ENCODE measurements around the gene KCNQ1.

KCNQ1 gene

GRCh38 chr11:2779499-2779980 is 334.7 kb downstream of the KCNQ1 start:
- no peak for DNase-seq (ENCODE audit: low read depth)
- H3K4me3 ChIP-seq (ENCODE audit: low read depth, low read length): no peak overlapping the region

DNA sequence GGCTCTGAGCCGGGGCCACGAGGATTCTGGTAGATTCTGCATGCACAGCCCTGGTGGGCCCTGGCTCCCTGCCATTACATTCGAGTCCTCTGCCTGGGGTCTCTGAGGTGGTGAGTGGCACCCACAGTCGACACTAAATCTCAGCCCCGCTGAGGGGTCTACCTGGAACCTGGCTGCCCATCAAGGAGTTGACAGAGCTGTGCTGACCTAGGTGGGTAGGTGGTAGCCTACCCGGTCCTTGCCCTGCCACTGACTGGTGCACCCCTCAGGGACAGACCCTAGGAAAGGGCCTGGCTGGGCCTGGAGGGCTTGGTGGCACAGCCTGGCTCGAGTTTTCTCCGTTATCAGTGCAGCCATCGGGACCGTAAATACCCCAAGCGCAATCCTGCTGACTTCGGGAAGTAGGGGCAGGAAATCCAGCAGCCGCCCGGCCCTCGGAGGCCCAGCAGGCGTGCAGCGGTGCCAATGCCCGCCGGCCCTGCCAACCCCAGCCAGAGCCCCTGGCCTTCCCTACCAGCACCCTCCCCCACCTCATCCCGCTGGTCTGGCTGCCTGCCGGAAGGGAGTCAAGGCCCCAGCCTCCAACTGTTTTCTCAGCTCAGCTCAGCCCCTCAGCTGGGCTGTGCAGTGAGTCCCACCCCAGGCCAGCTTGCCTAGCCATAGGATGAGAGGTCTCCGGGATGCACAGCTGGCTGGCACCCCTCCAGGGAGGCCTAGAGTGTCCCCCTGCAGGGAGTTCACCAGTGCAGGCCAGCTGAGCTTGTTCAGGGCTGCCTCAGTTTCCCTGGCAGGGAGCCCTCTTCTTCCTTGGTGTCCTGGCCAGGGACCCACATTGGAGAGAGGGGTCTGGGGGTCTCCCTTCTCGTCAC is 335.4 kb downstream of the KCNQ1 start:
- H3K4me3 ChIP-seq (ENCODE audit: low read depth, low read length): no peak overlapping the region
- DNase-seq (ENCODE audit: low read depth): no peak

DNA sequence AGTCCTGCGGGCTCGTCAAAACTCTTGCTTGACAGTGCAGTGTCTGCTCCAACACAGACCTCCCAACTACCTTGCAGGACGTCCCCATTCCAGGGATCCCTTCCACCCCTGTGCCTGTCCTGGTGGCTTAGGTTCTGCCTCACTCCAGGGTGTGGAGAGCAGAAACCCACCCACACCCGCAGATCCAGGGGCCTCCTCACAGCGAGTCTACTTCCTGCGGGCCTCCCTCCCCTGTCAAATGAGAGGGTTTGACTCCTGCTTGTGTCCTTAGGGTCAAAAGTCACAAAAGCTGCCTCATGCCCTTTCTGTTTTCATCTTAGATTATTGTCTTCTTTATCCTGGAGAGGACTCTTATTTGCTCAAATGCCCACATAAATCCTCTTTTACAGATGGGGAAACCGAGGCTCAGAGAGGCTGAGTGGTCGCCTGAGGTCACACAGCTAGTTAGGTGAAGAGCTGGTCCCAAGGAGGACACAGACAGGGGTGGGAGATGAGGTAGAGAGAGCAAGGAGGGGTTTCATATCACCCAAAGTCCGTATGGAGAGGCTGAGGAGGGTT is 336.1 kb downstream of the KCNQ1 start:
- no peak overlapping the region for H3K4me3 ChIP-seq (ENCODE audit: low read depth, low read length)
- no peak for DNase-seq (ENCODE audit: low read depth)

DNA sequence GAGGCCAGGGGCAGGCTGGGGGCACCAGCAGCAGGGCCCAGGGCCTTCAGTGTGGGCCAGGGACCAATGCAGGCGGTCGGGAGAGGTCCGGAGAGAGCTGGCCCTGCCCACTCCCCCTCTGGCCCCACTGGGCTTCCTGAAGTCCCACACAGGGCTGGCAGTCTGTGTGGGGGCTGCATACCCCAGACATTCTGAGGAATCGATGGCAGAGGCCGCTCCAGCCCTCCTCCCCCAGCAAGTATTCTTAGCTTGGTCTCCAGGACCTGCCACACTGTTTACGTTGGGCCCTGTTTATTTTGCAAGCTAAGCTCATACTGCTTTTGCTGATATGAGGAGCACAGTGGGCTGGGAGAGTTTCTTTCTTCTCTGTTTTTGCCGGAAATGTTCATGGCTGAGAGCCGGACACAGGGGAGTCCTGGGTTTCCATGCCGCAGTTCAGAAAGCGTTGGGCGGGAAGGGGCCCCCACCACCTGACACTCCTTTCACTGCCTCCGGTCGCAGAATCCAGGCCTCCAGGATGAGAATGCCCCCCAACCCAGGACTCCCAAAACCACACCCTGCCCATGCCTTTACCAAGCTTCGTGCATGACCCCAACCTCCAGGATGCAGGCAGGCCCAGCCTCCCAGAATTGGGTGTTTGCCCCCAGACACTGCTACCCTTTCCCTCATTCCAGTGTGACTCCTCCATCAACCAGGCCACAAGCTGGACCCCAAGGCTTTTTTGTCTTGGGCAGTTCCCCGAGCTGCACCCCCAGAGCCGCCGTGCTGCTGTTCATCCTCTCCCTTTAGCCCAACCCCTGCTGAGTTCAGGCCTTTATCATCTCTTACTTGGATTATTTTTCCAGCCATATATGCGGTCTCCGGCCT is 336.8 kb downstream of the KCNQ1 start:
- no peak for DNase-seq (ENCODE audit: low read depth)
- H3K4me3 ChIP-seq (ENCODE audit: low read depth, low read length): no peak overlapping the region

DNA sequence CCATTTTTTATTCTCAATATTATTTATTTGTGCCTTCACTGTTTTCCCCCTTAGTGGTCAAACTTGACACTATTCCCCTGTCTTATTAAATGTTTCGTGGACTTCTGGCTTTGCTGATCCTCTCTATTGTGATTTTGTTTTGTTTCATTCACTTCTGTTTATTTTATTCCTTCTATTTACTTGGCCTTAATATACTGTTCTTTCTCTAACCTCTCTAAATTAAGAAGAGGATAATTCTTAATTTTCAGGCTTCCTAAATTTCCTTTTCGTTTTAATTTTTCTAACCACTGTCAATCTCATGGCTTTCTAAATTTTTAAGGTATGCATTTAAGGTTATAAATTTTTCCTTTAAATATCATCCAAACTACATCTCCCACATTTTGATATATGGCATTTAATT is 338.0 kb downstream of the KCNQ1 start:
- DNase-seq (ENCODE audit: low read depth): no peak
- no peak overlapping the region for H3K4me3 ChIP-seq (ENCODE audit: low read depth, low read length)

DNA sequence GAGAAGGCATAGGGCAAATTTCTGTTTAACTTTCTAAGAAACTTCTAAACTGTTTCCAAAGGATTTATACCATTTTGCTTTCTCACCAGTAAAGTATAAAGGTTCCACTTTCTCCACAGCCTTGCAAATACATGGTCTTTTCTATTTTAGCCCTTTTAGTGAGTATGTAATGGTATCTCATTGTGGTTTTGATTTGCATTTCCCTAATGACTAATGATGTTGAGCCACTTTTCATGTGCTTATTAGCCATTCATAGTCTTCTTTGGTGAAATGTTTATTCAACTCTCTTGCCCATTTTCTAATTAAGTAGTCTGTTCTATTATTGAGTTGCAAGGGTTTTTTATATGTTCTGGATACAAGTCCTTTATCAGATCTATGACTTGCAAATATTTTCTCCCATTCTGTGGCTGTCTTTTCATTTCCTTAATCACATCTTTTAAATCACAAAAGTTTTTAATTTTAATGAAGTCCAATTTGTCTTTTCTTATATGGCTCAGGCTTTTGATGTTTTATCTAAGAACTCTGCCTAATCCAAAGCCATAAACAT is 338.8 kb downstream of the KCNQ1 start:
- no peak overlapping the region for H3K4me3 ChIP-seq (ENCODE audit: low read depth, low read length)
- no peak for DNase-seq (ENCODE audit: low read depth)

GRCh38 chr11:2787816-2788167 is 343.0 kb downstream of the KCNQ1 start:
- no peak for DNase-seq (ENCODE audit: low read depth)
- no peak overlapping the region for H3K4me3 ChIP-seq (ENCODE audit: low read depth, low read length)

DNA sequence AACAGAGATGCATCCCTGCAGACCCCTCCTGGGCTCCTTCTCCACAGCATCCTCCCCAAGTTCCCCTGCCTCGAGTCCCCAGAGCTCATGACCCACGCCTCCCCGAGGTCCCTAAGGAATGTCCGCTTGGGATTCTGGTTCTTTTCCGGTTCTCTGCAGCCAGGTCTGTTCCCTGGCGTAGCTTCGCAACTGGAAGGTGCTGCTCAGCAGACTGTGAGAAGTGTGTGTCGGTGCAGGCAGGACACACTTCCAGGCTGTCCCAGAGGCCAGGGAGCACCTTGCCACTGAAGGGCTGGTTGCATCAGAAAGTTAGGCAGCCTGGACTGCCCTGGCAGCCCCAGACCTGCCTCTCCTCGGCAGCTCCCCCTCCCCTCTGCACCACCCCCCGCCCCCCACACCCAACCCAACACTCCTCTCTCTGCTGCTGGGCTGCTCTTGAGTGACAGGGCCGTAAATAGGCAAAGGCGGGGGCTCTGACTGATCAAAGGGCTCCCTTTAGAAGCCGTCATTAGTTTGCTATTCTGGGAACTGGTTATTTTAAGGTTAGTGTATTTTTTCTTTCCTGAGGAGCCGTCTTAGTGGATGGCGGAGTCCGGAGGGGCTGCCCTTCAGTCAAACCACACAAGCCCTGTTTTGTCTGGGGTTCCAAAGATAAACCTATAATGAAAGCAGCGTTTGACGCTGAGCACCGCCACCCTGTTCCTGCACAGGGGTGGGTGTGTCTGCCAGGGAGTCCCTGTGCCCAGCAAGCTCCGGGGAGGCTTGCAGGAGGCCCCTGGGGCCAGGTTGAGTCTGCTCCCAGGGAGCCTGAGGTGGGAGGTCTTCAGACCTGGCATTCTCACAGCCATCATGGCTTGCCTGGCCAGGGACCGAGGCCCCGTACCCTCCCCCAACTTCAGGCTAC is 343.6 kb downstream of the KCNQ1 start:
- no peak overlapping the region for H3K4me3 ChIP-seq (ENCODE audit: low read depth, low read length)
- DNase-seq (ENCODE audit: low read depth): no peak

DNA sequence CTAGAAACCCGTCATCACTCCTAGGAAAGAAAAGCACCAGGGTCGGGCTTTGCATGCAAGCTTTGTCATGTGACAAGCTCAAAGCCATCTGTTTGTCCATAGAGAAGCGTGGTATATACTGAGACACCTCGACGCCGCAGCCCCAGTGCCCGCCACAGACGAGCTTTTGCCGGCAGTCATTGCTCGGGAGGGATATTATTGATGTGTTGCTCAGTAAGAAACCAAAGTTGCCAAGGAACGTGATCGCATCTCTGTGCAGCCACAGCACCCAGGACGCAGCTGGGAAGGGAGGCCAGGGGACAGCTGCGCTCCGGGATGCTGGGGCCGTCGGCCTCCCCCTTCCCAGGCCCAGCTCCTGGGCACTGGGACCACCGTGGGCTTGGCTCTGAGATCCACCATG is 344.5 kb downstream of the KCNQ1 start:
- DNase-seq (ENCODE audit: low read depth): no peak
- no peak overlapping the region for H3K4me3 ChIP-seq (ENCODE audit: low read depth, low read length)

GRCh38 chr11:2789791-2790567 is 345.2 kb downstream of the KCNQ1 start:
- DNase-seq (ENCODE audit: low read depth): no peak
- no peak overlapping the region for H3K4me3 ChIP-seq (ENCODE audit: low read depth, low read length)

- no peak for DNase-seq (ENCODE audit: low read depth)
- no peak overlapping the region for H3K4me3 ChIP-seq (ENCODE audit: low read depth, low read length)
Measured at GRCh38 chr11:2790568-2790921, 345.7 kb downstream of the KCNQ1 start.

DNA sequence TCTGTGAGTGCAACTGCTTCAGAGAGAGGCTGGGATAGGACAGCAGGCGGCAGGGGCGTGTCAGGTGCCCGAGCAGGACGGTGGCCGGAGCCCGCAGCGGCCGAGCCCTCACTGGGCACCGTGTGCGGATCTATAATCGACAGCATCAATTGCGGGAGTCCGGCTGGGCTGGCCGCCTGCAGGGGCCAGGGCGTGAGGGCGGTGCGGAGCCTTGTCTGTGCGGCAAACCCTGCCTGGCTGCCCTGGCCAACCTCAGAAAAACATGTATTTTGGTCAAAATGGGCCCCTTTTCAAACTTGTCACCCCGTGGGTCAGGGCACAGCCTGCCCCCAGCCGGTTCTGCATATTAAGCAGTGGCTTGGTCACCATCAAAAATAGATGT is 346.3 kb downstream of the KCNQ1 start:
- DNase-seq (ENCODE audit: low read depth): no peak
- no peak overlapping the region for H3K4me3 ChIP-seq (ENCODE audit: low read depth, low read length)

DNA sequence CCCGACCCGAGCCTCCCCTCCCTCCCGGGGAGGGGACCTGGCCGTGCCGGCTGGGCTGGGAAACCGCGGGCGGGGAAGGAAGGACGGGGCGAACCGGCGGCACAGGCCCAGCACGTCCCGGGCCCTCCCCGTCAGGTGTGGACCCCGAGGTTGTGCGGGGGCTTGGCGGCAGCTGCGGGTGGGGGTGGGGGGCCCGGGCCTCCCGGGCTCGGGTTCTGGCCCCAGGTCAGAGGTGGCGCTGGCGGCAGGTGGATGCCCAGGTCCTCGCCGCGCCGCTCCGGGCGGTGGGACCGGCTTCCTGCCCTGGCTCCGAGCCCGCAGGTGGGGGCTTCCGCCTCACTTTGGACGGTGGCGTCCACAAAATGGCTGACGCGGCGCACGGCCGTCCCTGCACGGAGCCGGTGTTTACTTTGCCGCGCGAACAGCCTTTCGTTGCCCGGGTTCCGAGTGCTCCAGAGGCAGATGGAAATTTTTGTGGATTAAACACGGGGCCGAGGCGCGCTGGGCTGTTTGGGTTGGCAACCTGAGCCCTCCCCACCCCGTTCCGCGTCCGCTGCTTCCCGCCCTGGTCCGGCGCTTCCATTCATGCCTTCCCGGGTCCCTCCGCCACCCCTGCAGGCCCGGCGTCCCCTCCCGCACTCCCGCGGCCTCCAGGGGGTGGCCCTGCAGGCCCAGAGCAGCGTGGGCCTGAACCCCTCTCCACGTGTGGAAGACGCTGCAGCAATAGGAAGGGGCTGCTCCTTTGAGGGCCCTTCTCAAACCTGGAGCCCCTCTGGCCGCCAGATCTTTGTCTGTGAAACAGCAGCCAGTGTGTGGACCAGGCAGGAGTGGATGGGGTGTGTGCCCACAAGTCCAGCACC is 346.9 kb downstream of the KCNQ1 start:
- peak overlapping the region; percentile 13 for H3K4me3 ChIP-seq (ENCODE audit: low read depth, low read length)
- DNase-seq (ENCODE audit: low read depth): no peak

GRCh38 chr11:2792381-2793250 is 347.8 kb downstream of the KCNQ1 start:
- no peak for DNase-seq (ENCODE audit: low read depth)
- no peak overlapping the region for H3K4me3 ChIP-seq (ENCODE audit: low read depth, low read length)

DNA sequence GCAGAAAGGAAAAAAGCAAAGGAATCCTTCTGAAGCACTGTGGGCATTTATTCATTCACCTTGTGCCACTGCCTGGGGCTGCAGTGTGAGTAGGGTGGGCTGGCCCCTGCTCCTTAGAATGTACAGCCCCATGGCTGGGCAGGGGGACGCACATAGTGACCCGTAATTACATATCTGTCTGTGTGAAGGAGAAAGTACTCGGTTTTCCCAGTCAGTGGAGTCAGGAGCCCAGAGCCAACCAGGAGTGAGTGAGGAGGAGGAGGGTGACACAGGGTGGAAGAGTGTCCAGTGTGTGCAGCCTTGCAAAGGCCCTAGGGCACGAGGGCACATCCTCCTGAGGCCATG is 348.9 kb downstream of the KCNQ1 start:
- DNase-seq (ENCODE audit: low read depth): no peak
- H3K4me3 ChIP-seq (ENCODE audit: low read depth, low read length): no peak overlapping the region

GRCh38 chr11:2794046-2794967 is 349.5 kb downstream of the KCNQ1 start:
- DNase-seq (ENCODE audit: low read depth): no peak
- no peak overlapping the region for H3K4me3 ChIP-seq (ENCODE audit: low read depth, low read length)

Data from skeletal muscle cell (primary cell).